IMR-90 (cell line): Measurements from ENCODE around the gene CNNM1. TPM values are rescaled to one million over a fixed set of nuclear protein-coding genes. Genes with fewer than 3 reads are reported as not detected.

ENCODE experiments used
- ATAC-seq: fragments of 200-7000 bp; cut with Tn5 transposase; 2 replicates; pipeline ENCODE4 v1.9.1; 2020; ENCODE audit warnings: low read depth, mild to moderate bottlenecking, moderate library complexity
- BruUV-seq: library from RNA; stranded (reverse); fragments of 400-500 nt; replicated peaks from 2 replicates; lab custom pipeline; 2021; lab: Mats Ljungman, UMichigan
- CTCF ChIA-PET: fragments of 300-600 bp; formaldehyde crosslinking; extraction: SDS; loops from one replicate; lab custom pipeline; 2021; ENCODE audit warnings: antibody characterized with exemption; lab: Yijun Ruan, JAX
- POLR2A ChIA-PET: fragments of 300-600 bp; sonication (Branson Sonifier 250); formaldehyde crosslinking; loops from one replicate; lab custom pipeline; 2022; ENCODE audit warnings: antibody characterized with exemption; ENCODE audit not compliant: unreplicated experiment; lab: Charles Lee
- DNase-seq: peaks from one replicate; pipeline ENCODE4 v3.0.0; 2013
- H2AFZ ChIP-seq: replicated peaks from 2 replicates; pipeline ENCODE3; 2013; ENCODE audit warnings: low read length, mild to moderate bottlenecking; ENCODE audit not compliant: poor library complexity
- H2AK5ac ChIP-seq: 2 replicates; pipeline ENCODE4 v1.6.1; 2013; ENCODE audit warnings: low read depth, low read length, inconsistent platforms
- H2AK9ac ChIP-seq: replicated peaks from 2 replicates; pipeline ENCODE3; 2013; ENCODE audit warnings: mild to moderate bottlenecking, low read depth, low read length, moderate library complexity; ENCODE audit not compliant: poor library complexity
- H2BK120ac ChIP-seq: 2 replicates; pipeline ENCODE4 v1.6.1; 2013; ENCODE audit warnings: low read depth, low read length, inconsistent platforms
- H2BK15ac ChIP-seq: 3 replicates; pipeline ENCODE4 v1.6.1; 2013; ENCODE audit warnings: low read depth, low read length, inconsistent platforms
- H2BK20ac ChIP-seq: 2 replicates; pipeline ENCODE4 v1.6.1; 2013; ENCODE audit warnings: low read depth, mild to moderate bottlenecking, inconsistent platforms, low read length, moderate library complexity
- H2BK5ac ChIP-seq: 2 replicates; pipeline ENCODE4 v1.6.1; 2013; ENCODE audit warnings: mild to moderate bottlenecking, low read depth, low read length, inconsistent platforms; ENCODE audit not compliant: poor library complexity, severe bottlenecking
- H3K14ac ChIP-seq: replicated peaks from 2 replicates; pipeline ENCODE4 v1.6.1; 2013; ENCODE audit warnings: low read depth, low read length, inconsistent platforms
- H3K18ac ChIP-seq: 2 replicates; pipeline ENCODE4 v1.6.1; 2013; ENCODE audit warnings: low read depth, low read length, control low read depth
- H3K23ac ChIP-seq: 2 replicates; pipeline ENCODE4 v1.6.1; 2013; ENCODE audit warnings: low read depth, low read length, inconsistent platforms
- H3K27ac ChIP-seq: 2 replicates; pipeline ENCODE4 v1.5.1; 2013; ENCODE audit warnings: mild to moderate bottlenecking, control low read depth, low read length; ENCODE audit not compliant: insufficient read depth
- H3K27me3 ChIP-seq: 2 replicates; pipeline ENCODE4 v1.6.1; 2013; ENCODE audit warnings: low read length; ENCODE audit not compliant: control insufficient read depth, insufficient read depth
- H3K36me3 ChIP-seq: 2 replicates; pipeline ENCODE4 v1.6.1; 2013; ENCODE audit warnings: low read length, mixed read lengths; ENCODE audit not compliant: control insufficient read depth, insufficient read depth
- H3K4ac ChIP-seq: 2 replicates; pipeline ENCODE4 v1.6.1; 2013; ENCODE audit warnings: low read depth, low read length, inconsistent platforms
- H3K4me1 ChIP-seq: 2 replicates; pipeline ENCODE4 v1.6.1; 2013; ENCODE audit warnings: low read length, mixed read lengths; ENCODE audit not compliant: control insufficient read depth, insufficient read depth
- H3K4me2 ChIP-seq: 2 replicates; pipeline ENCODE4 v1.6.1; 2013; ENCODE audit warnings: low read depth, mild to moderate bottlenecking, control low read depth, low read length, moderate library complexity
- H3K4me3 ChIP-seq: 2 replicates; pipeline ENCODE4 v1.5.1; 2013; ENCODE audit warnings: low read depth, mild to moderate bottlenecking, control low read depth, low read length, moderate library complexity; ENCODE audit not compliant: insufficient read depth
- H3K56ac ChIP-seq: 2 replicates; pipeline ENCODE4 v1.6.1; 2013; ENCODE audit warnings: low read length, inconsistent platforms; ENCODE audit not compliant: insufficient read depth; ENCODE audit errors: extremely low read depth
- H3K79me1 ChIP-seq, 2 experiments: 2 replicates each; pipeline ENCODE4 v1.6.1; 2013; ENCODE audit warnings: low read length in 2 of 2, inconsistent platforms in 1 of 2, low read depth in 1 of 2
- H3K9ac ChIP-seq: 2 replicates; pipeline ENCODE4 v1.6.1; 2013; ENCODE audit warnings: low read depth, low read length, control low read depth
- H3K9me1 ChIP-seq: 2 replicates; pipeline ENCODE4 v1.6.1; 2013; ENCODE audit warnings: low read length, inconsistent platforms; ENCODE audit not compliant: insufficient read depth
- H3K9me3 ChIP-seq: 2 replicates; pipeline ENCODE4 v1.6.1; 2013; ENCODE audit warnings: low read length; ENCODE audit not compliant: control insufficient read depth, insufficient read depth
- H4K20me1 ChIP-seq: 2 replicates; pipeline ENCODE4 v1.6.1; 2013; ENCODE audit warnings: low read length, inconsistent platforms; ENCODE audit not compliant: insufficient read depth
- H4K5ac ChIP-seq: 2 replicates; pipeline ENCODE4 v1.6.1; 2013; ENCODE audit warnings: mild to moderate bottlenecking, low read depth, low read length, control low read depth
- H4K8ac ChIP-seq, 2 experiments: 2 replicates each; pipeline ENCODE4 v1.6.1; 2013; ENCODE audit warnings: low read depth in 2 of 2, low read length in 2 of 2, control low read depth in 1 of 2, inconsistent platforms in 1 of 2
- H4K91ac ChIP-seq: 2 replicates; pipeline ENCODE4 v1.6.1; 2013; ENCODE audit warnings: low read depth, low read length, inconsistent platforms; ENCODE audit not compliant: insufficient read depth
- BHLHE40 ChIP-seq: fragments of 150-350 bp; IDR thresholded peaks from 2 replicates; pipeline ENCODE4 v1.6.1; 2016; ENCODE audit warnings: mild to moderate bottlenecking, low read depth, low read length
- FOS ChIP-seq: fragments of 150-350 bp; IDR thresholded peaks from 2 replicates; pipeline ENCODE4 v1.6.1; 2016; ENCODE audit warnings: low read depth, low read length
- MAZ ChIP-seq: IDR thresholded peaks from 2 replicates; pipeline ENCODE4 v1.6.1; 2012; ENCODE audit warnings: low read depth, mild to moderate bottlenecking, low read length, improper control_type of control experiment, moderate library complexity, borderline replicate concordance
- MXI1 ChIP-seq: IDR thresholded peaks from 2 replicates; pipeline ENCODE4 v1.6.1; 2012; ENCODE audit warnings: low read depth, mild to moderate bottlenecking, low read length, moderate library complexity, borderline replicate concordance
- NFE2L2 ChIP-seq: fragments of 150-350 bp; IDR thresholded peaks from 2 replicates; pipeline ENCODE4 v1.6.1; 2016; ENCODE audit warnings: low read depth, mild to moderate bottlenecking, low read length
- RCOR1 ChIP-seq: IDR thresholded peaks from 2 replicates; pipeline ENCODE4 v1.6.1; 2012; ENCODE audit warnings: mild to moderate bottlenecking, low read length, improper control_type of control experiment; ENCODE audit not compliant: insufficient replicate concordance
- RFX5 ChIP-seq: IDR thresholded peaks from 2 replicates; pipeline ENCODE4 v1.8.0; 2012; ENCODE audit warnings: low read depth, mild to moderate bottlenecking, low read length, moderate library complexity
- SMC3 ChIP-seq: fragments of 150-350 bp; IDR thresholded peaks from 2 replicates; pipeline ENCODE4 v1.6.1; 2016; ENCODE audit warnings: low read depth, mild to moderate bottlenecking, antibody characterized with exemption, low read length, moderate library complexity
- WGBS, 2 experiments: methylation state at CpG; one replicate each; pipeline versions ENCODE4 v1.1.5 to v1.1.7; 2013; ENCODE audit warnings: missing lambda C conversion rate in 2 of 2; ENCODE audit not compliant: insufficient read length in 1 of 2; ENCODE audit errors: extremely low coverage in 2 of 2; 5-methylcytosine and 5-hydroxymethylcytosine counted together
- dilution Hi-C: fragments of 300-500 bp; cut with HindIII; formaldehyde crosslinking; loops from one replicate; pipeline ENCODE4 v1.14.3; 2018; ENCODE audit warnings: low sequenced_read_pairs; ENCODE audit not compliant: unreplicated experiment
- in situ Hi-C: fragments of 300-500 bp; cut with MboI; formaldehyde crosslinking; loops from 3 replicates; pipeline ENCODE4 v1.14.3; 2019; ENCODE audit warnings: low sequenced_read_pairs, inconsistent platforms, mixed read lengths
- intact Hi-C: fragments of 100-400 bp; cut with micrococcal nuclease; formaldehyde crosslinking; loops from 2 replicates; pipeline ENCODE4 v1.10.0; 2022
- polyA plus RNA-seq, 3 experiments: library from polyadenylated mRNA; depleted of rRNA; stranded (reverse); fragments of >200 nt; gene quantifications; 2 replicates each; pipeline ENCODE4 v1.2.3, GENCODE V29; 2012; ENCODE audit warnings: low replicate concordance in 1 of 3
- total RNA-seq: library from RNA; depleted of rRNA; stranded (reverse); fragments of >200 nt; gene quantifications from 2 replicates; pipeline ENCODE4 v1.2.3, GENCODE V29; 2012
- TF ChIP-seq, protein P1 (sequence below): fragments of 150-350 bp; IDR thresholded peaks from 2 replicates; pipeline ENCODE4 v1.6.1; 2017; ENCODE audit warnings: mild to moderate bottlenecking, antibody characterized with exemption, low read length, low read depth

Gene CNNM1
- total and polyA plus RNA-seq, 2 of the 4 experiments (the other 2 are of a cell fraction), result 0.18 to 0.39 TPM

DNA sequence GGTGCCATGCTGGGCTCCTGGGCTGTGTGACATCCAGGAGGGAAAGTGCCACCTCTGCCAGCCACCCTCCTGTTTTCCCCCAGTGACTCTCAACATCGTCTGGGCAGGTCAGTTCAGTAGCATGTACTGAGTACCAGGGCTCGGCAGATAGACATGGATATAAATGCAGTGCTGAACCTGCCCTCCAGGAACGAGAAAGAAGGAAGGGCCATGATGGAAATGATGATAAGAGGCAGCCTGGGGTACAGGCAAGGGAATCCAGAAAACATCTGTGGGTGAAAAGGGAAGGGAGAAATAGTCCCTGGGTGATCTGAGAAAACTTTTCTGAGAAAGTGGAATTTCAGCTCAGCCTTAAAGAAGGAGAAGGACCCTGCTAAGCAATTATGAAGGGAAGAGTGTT, 12.1 kb downstream of the CNNM1 start:
- Histone ChIP-seq H2AFZ (no peak overlapping the region), H2AK9ac (no peak overlapping the region), H3K4me1 (peaks cover 2% of the 10 kb centered on the region; the same call in 1 of the 2 replicates), H3K27ac (no peak overlapping the region), H2AK5ac (no peak overlapping the region), H2BK5ac (no peak overlapping the region), H2BK120ac (peak overlapping the region; percentile 24; the same call in 1 of the 2 replicates), H4K8ac (no peak overlapping the region), H3K14ac (no peak overlapping the region), H3K4me2 (peak overlapping the region; percentile 27; the same call in 1 of the 2 replicates), H3K23ac (no peak overlapping the region), H3K36me3 (no peaks in the 10 kb centered on the region), H3K9me1 (no peaks in the 10 kb centered on the region), H3K18ac (no peak overlapping the region), H3K27me3 (no peaks in the 10 kb centered on the region), H3K79me1 (no peaks in the 10 kb centered on the region), H3K9me3 (no peaks in the 10 kb centered on the region), H2BK15ac (no peak overlapping the region), H3K4me3 (no peak overlapping the region), H3K56ac (no peak overlapping the region), H2BK20ac (no peak overlapping the region), H3K9ac (no peak overlapping the region), H4K20me1 (no peaks in the 10 kb centered on the region), H4K5ac (no peak overlapping the region), H3K4ac (no peak overlapping the region), H4K91ac (no peak overlapping the region)
- no TSS peak for BruUV-seq
- no CpG with 5 or more reads among the region's 3 CpGs for whole genome bisulfite sequencing, 2 experiments
- intact Hi-C loops (no loop called here), in situ Hi-C loops (no loop called here), dilution Hi-C loops (no loop called here)
- CTCF ChIA-PET, result no interaction called here
- TF ChIP-seq MXI1 (no peak), SMC3 (no peak), RFX5 (no peak), RCOR1 (no peak), FOS (no peak), NFE2L2 (no peak), BHLHE40 (no peak), MAZ (no peak)
- TF ChIP-seq, protein P1, sequence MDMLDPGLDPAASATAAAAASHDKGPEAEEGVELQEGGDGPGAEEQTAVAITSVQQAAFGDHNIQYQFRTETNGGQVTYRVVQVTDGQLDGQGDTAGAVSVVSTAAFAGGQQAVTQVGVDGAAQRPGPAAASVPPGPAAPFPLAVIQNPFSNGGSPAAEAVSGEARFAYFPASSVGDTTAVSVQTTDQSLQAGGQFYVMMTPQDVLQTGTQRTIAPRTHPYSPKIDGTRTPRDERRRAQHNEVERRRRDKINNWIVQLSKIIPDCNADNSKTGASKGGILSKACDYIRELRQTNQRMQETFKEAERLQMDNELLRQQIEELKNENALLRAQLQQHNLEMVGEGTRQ, result no peak
- DNase-seq (no peak), ATAC-seq (no peak)
- POLR2A ChIA-PET, result no interaction called here
